GM23338 (cell line): ENCODE measurements around the gene CDKN1A. TPM values are rescaled to one million over a fixed set of nuclear protein-coding genes. Genes with fewer than 3 reads are reported as not detected.
A peak's percentile ranks its signal among the peaks of the same experiment; 100 is the strongest.

Experiments
- ATAC-seq: fragments of 200-7000 bp; cut with Tn5 transposase; 3 replicates; pipeline ENCODE4 v1.9.1; 2020
- DNase-seq: peaks from one replicate; pipeline ENCODE4 v3.0.0-alpha.2; 2015; ENCODE audit warnings: low spot score
- H2AFZ ChIP-seq: fragments of 200-600 bp; sonication (generic); 2 replicates; pipeline ENCODE4 v1.8.0; 2016; ENCODE audit warnings: antibody characterized with exemption, mild to moderate bottlenecking, moderate library complexity
- H3F3A ChIP-seq: fragments of 200-600 bp; sonication (generic); replicated peaks from 2 replicates; pipeline ENCODE4 v1.8.0; 2017; ENCODE audit warnings: antibody characterized with exemption, mixed run types, low read depth
- H3K27ac ChIP-seq: fragments of 200-600 bp; sonication (generic); 2 replicates; pipeline ENCODE4 v1.6.1; 2016; ENCODE audit warnings: low read depth
- H3K27me3 ChIP-seq: fragments of 200-600 bp; sonication (generic); 2 replicates; pipeline ENCODE4 v1.8.0; 2016; ENCODE audit warnings: mild to moderate bottlenecking, mixed run types, moderate library complexity; ENCODE audit not compliant: insufficient read depth
- H3K36me3 ChIP-seq: fragments of 200-600 bp; sonication (generic); 2 replicates; pipeline ENCODE4 v1.8.0; 2016; ENCODE audit warnings: mild to moderate bottlenecking; ENCODE audit not compliant: insufficient read depth
- H3K4me1 ChIP-seq: fragments of 200-600 bp; sonication (generic); 2 replicates; pipeline ENCODE4 v1.8.0; 2016; ENCODE audit warnings: mild to moderate bottlenecking, moderate library complexity; ENCODE audit not compliant: insufficient read depth
- H3K4me2 ChIP-seq: fragments of 200-600 bp; sonication (generic); 2 replicates; pipeline ENCODE4 v1.7.1; 2017; ENCODE audit warnings: mixed run types
- H3K4me3 ChIP-seq: fragments of 200-600 bp; sonication (generic); 2 replicates; pipeline ENCODE4 v1.6.1; 2016; ENCODE audit warnings: mixed run types
- H3K79me2 ChIP-seq: fragments of 200-600 bp; sonication (generic); replicated peaks from 2 replicates; pipeline ENCODE4 v1.8.0; 2017; ENCODE audit warnings: mild to moderate bottlenecking; ENCODE audit not compliant: insufficient read depth
- H3K9me2 ChIP-seq: fragments of 200-600 bp; sonication (generic); 2 replicates; pipeline ENCODE4 v1.8.0; 2017; ENCODE audit not compliant: insufficient read depth
- H4K20me1 ChIP-seq: fragments of 200-600 bp; sonication (generic); replicated peaks from 2 replicates; pipeline ENCODE4 v1.8.0; 2017; ENCODE audit warnings: mild to moderate bottlenecking; ENCODE audit not compliant: insufficient read depth
- H3K27ac Mint-ChIP-seq: 2 replicates; pipeline ENCODE4 v1.8.0; 2020; ENCODE audit warnings: inconsistent platforms, mild to moderate bottlenecking, moderate library complexity, mixed read lengths
- H3K27me3 Mint-ChIP-seq: 3 replicates; pipeline ENCODE4 v1.8.0; 2022; ENCODE audit warnings: low read depth, mild to moderate bottlenecking, moderate library complexity, mixed read lengths, inconsistent platforms; ENCODE audit not compliant: insufficient read depth, poor library complexity
- H3K36me3 Mint-ChIP-seq: 3 replicates; pipeline ENCODE4 v1.8.0; 2021; ENCODE audit warnings: low read depth, mild to moderate bottlenecking, inconsistent platforms, moderate library complexity, mixed read lengths
- H3K4me1 Mint-ChIP-seq: 3 replicates; pipeline ENCODE4 v1.8.0; 2020; ENCODE audit warnings: mild to moderate bottlenecking, inconsistent platforms, mixed read lengths
- H3K4me3 Mint-ChIP-seq: 3 replicates; pipeline ENCODE4 v1.8.0; 2021; ENCODE audit warnings: moderate library complexity, mild to moderate bottlenecking, inconsistent platforms, mixed read lengths
- H3K9me3 Mint-ChIP-seq: 3 replicates; pipeline ENCODE4 v1.8.0; 2020; ENCODE audit warnings: moderate library complexity, mild to moderate bottlenecking, inconsistent platforms, mixed read lengths
- EZH2phosphoT487 ChIP-seq: fragments of 200-600 bp; sonication (generic); IDR thresholded peaks from one replicate; pipeline ENCODE4 v1.8.1; 2018; ENCODE audit warnings: antibody characterized with exemption; ENCODE audit not compliant: unreplicated experiment
- POLR2AphosphoS5 ChIP-seq: IDR thresholded peaks from 2 replicates; pipeline ENCODE4 v1.6.1; 2016; ENCODE audit warnings: antibody characterized with exemption, low read depth
- STAT1 ChIP-seq: IDR thresholded peaks from one replicate; pipeline ENCODE4 v1.6.1; 2016; ENCODE audit warnings: antibody characterized with exemption; ENCODE audit not compliant: unreplicated experiment
- ZNF331 ChIP-seq: fragments of 250-450 bp; sonication (Bioruptor Pico); IDR thresholded peaks from 2 replicates; pipeline ENCODE4 v1.5.0; 2020; ENCODE audit warnings: low read depth, mild to moderate bottlenecking, moderate library complexity
- polyA plus RNA-seq: library from polyadenylated mRNA; unstranded; fragments of >200 nt; fragmentation: Nextera tagmentation; extraction: Ambion mirVana; gene quantifications from 2 replicates; pipeline ENCODE4 v1.2.1, GENCODE V29; 2016
- total RNA-seq: library from RNA; depleted of rRNA; stranded (reverse); fragments of >200 nt; shearing (Covaris generic); gene quantifications from 2 replicates; pipeline ENCODE4 v1.2.3, GENCODE V29; 2014
- TF ChIP-seq, protein P1 (sequence below): IDR thresholded peaks from 2 replicates; pipeline ENCODE4 v1.6.1; 2016; ENCODE audit warnings: antibody characterized with exemption
- TF ChIP-seq, protein P2 (sequence below): fragments of 250-450 bp; sonication (Bioruptor Pico); IDR thresholded peaks from 2 replicates; pipeline ENCODE4 v1.5.0; 2020; ENCODE audit warnings: mild to moderate bottlenecking, moderate library complexity

The CDKN1A gene
- total and polyA plus RNA-seq, 2 experiments from 2014 or later: 31.5 to 45.6 TPM

DNA sequence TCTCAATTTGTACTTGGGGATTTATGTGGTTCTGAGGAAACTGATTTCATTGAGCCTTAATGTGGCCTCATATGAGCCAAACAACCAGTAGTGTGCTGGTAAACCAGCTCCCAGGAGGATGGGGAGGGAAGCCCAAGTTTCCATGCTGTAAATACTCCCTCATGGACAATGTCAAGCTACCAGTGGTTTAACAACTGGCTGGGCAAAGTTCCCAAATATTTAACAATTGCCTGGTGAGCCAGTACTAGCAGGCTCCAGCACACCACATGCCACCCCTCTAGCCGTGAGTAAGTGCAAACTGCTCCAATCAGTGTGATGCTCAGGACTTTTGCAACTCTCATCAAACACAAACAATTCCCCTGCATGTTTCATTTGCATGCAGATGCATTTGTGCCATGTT lies 19.2 kb upstream of the CDKN1A start:
- no peak overlapping the region for H3K4me3 ChIP-seq
- H3K36me3 ChIP-seq: no peaks in the 10 kb centered on the region
- no peaks in the 10 kb centered on the region; the same call in 1 of the 2 replicates for H3K4me1 ChIP-seq
- H3K27ac ChIP-seq: no peak overlapping the region
- peaks cover 8% of the 10 kb centered on the region; the same call in 1 of the 2 replicates for H3F3A ChIP-seq
- peaks cover 6% of the 10 kb centered on the region; the same call in 1 of the 2 replicates for H3K27me3 ChIP-seq
- H3K36me3 Mint-ChIP-seq: no peaks in the 10 kb centered on the region
- no peak for DNase-seq
- no peak overlapping the region for H3K4me3 Mint-ChIP-seq
- no peak overlapping the region for H3K4me2 ChIP-seq
- H3K79me2 ChIP-seq: no peaks in the 10 kb centered on the region
- no peak overlapping the region for H2AFZ ChIP-seq
- TF ChIP-seq, protein P1, sequence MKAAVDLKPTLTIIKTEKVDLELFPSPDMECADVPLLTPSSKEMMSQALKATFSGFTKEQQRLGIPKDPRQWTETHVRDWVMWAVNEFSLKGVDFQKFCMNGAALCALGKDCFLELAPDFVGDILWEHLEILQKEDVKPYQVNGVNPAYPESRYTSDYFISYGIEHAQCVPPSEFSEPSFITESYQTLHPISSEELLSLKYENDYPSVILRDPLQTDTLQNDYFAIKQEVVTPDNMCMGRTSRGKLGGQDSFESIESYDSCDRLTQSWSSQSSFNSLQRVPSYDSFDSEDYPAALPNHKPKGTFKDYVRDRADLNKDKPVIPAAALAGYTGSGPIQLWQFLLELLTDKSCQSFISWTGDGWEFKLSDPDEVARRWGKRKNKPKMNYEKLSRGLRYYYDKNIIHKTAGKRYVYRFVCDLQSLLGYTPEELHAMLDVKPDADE: no peak
- TF ChIP-seq STAT1: no peak
- TF ChIP-seq EZH2phosphoT487: no peak
- no peaks in the 10 kb centered on the region for H4K20me1 ChIP-seq
- H3K27ac Mint-ChIP-seq: no peak overlapping the region
- peaks cover 6% of the 10 kb centered on the region for H3K4me1 Mint-ChIP-seq
- no peaks in the 10 kb centered on the region for H3K27me3 Mint-ChIP-seq
- no peak for ATAC-seq
- no peaks in the 10 kb centered on the region for H3K9me2 ChIP-seq
- no peaks in the 10 kb centered on the region for H3K9me3 Mint-ChIP-seq

DNA sequence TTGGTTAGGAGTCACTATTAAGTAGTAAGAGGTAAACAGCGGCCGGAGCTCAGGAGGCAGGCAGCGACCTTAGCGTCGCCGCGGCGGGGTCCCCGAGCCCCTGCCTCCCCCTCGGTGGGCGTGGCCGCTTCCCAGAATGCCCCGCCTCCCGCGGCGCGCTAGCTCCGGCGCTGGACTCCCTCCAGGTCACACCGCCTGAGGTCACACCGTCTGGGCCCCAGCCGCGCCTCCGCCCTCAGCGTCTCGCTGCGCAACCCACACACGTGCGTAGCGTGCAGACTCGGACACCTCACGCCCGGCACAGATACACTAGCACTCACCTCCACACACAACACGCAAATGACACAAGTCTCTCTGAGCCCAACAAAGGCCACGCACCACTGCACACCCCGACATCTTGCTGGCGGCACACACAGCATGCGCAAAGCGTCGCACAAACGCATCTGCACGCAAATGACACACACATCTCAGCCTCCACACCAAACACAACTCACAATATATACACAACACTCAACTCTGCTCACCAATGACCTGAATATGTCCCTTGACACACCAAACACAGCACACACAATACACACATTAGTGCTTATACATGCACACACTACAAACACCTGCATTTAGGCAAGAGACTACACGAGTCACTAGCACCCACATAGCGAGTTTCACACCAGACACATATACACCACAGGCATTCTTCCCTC lies 17.6 kb upstream of the CDKN1A start:
- Mint-ChIP-seq H3K4me1 (peaks cover 12% of the 10 kb centered on the region), H3K27ac (no peak overlapping the region), H3K9me3 (no peaks in the 10 kb centered on the region), H3K4me3 (no peak overlapping the region; the same call in 2 of the 3 replicates), H3K36me3 (no peaks in the 10 kb centered on the region), H3K27me3 (no peaks in the 10 kb centered on the region)
- Histone ChIP-seq H3K4me1 (peaks cover 4% of the 10 kb centered on the region; the same call in 1 of the 2 replicates), H2AFZ (peak overlapping the region; percentile 94), H3K79me2 (no peaks in the 10 kb centered on the region), H3F3A (peaks cover 8% of the 10 kb centered on the region; the same call in 1 of the 2 replicates), H3K4me3 (peak overlapping the region; percentile 52), H4K20me1 (no peaks in the 10 kb centered on the region), H3K27me3 (peaks cover 6% of the 10 kb centered on the region; the same call in 1 of the 2 replicates), H3K9me2 (no peaks in the 10 kb centered on the region), H3K4me2 (peak overlapping the region; percentile 79), H3K27ac (no peak overlapping the region), H3K36me3 (no peaks in the 10 kb centered on the region)
- TF ChIP-seq, protein P2, sequence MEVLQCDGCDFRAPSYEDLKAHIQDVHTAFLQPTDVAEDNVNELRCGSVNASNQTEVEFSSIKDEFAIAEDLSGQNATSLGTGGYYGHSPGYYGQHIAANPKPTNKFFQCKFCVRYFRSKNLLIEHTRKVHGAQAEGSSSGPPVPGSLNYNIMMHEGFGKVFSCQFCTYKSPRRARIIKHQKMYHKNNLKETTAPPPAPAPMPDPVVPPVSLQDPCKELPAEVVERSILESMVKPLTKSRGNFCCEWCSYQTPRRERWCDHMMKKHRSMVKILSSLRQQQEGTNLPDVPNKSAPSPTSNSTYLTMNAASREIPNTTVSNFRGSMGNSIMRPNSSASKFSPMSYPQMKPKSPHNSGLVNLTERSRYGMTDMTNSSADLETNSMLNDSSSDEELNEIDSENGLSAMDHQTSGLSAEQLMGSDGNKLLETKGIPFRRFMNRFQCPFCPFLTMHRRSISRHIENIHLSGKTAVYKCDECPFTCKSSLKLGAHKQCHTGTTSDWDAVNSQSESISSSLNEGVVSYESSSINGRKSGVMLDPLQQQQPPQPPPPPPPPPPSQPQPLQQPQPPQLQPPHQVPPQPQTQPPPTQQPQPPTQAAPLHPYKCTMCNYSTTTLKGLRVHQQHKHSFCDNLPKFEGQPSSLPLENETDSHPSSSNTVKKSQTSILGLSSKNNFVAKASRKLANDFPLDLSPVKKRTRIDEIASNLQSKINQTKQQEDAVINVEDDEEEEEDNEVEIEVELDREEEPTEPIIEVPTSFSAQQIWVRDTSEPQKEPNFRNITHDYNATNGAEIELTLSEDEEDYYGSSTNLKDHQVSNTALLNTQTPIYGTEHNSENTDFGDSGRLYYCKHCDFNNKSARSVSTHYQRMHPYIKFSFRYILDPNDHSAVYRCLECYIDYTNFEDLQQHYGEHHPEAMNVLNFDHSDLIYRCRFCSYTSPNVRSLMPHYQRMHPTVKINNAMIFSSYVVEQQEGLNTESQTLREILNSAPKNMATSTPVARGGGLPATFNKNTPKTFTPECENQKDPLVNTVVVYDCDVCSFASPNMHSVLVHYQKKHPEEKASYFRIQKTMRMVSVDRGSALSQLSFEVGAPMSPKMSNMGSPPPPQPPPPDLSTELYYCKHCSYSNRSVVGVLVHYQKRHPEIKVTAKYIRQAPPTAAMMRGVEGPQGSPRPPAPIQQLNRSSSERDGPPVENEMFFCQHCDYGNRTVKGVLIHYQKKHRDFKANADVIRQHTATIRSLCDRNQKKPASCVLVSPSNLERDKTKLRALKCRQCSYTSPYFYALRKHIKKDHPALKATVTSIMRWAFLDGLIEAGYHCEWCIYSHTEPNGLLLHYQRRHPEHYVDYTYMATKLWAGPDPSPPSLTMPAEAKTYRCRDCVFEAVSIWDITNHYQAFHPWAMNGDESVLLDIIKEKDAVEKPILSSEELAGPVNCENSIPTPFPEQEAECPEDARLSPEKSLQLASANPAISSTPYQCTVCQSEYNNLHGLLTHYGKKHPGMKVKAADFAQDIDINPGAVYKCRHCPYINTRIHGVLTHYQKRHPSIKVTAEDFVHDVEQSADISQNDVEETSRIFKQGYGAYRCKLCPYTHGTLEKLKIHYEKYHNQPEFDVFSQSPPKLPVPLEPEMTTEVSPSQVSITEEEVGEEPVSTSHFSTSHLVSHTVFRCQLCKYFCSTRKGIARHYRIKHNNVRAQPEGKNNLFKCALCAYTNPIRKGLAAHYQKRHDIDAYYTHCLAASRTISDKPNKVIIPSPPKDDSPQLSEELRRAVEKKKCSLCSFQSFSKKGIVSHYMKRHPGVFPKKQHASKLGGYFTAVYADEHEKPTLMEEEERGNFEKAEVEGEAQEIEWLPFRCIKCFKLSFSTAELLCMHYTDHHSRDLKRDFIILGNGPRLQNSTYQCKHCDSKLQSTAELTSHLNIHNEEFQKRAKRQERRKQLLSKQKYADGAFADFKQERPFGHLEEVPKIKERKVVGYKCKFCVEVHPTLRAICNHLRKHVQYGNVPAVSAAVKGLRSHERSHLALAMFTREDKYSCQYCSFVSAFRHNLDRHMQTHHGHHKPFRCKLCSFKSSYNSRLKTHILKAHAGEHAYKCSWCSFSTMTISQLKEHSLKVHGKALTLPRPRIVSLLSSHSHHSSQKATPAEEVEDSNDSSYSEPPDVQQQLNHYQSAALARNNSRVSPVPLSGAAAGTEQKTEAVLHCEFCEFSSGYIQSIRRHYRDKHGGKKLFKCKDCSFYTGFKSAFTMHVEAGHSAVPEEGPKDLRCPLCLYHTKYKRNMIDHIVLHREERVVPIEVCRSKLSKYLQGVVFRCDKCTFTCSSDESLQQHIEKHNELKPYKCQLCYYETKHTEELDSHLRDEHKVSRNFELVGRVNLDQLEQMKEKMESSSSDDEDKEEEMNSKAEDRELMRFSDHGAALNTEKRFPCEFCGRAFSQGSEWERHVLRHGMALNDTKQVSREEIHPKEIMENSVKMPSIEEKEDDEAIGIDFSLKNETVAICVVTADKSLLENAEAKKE (CRISPR knock-in tag): no peak
- peak; percentile 65 for TF ChIP-seq POLR2AphosphoS5
- no peak for TF ChIP-seq ZNF331 (CRISPR knock-in tag)
- ATAC-seq: peak; percentile 91
- DNase-seq: peak; percentile 89
